ENCODE data around the gene KCNIP4.

- TF ChIP-seq CTCF (conservative IDR thresholded peaks at IDR 0.05) (no peak), EZH2 (IDR thresholded peaks at IDR 0.05; ENCODE audit: low read depth) (no peak)
These were observed 48.4 kb downstream of the KCNIP4 start for GRCh38 chr4:21900211-21900610.
